Mammary epithelial cell (primary cell): Measurements from ENCODE around the gene CSMD2.

Experiments
- CTCF ChIP-seq, 2 donors: IDR thresholded peaks in 1 of 2; conservative IDR thresholded peaks in 1 of 2; 2 replicates each; pipeline ENCODE4 v1.5.1; 2011 to 2012; ENCODE audit warnings: inconsistent platforms in 2 of 2, low read length in 2 of 2, mild to moderate bottlenecking in 2 of 2, control low read depth in 1 of 2, low read depth in 1 of 2; ENCODE audit not compliant: insufficient read depth in 1 of 2; ENCODE audit errors: extremely low read depth in 1 of 2
- EZH2 ChIP-seq: IDR thresholded peaks from 2 replicates; pipeline ENCODE4 v1.6.1; 2012; ENCODE audit warnings: low read length, inconsistent platforms, borderline replicate concordance

GRCh38 chr1:33867684-33868083 is 297.3 kb downstream of the CSMD2 start:
- TF ChIP-seq EZH2: no peak
- no peak for TF ChIP-seq CTCF (conservative IDR thresholded peaks at IDR 0.05 in 1 of 2, IDR thresholded peaks at IDR 0.05 in 1 of 2; ENCODE audit: extremely low read depth in 1 of 2, insufficient read depth in 1 of 2, low read depth in 1 of 2, low read length in 2 of 2)
